Effector memory CD4-positive, alpha-beta T cell (primary cell): ENCODE data around the gene RBM5.

ENCODE experiments used
- DNase-seq, 3 donors: peaks; one replicate each; pipeline ENCODE4 v3.0.0-alpha.2; 2020
- H3K27ac ChIP-seq: 2 replicates; pipeline ENCODE4 v1.7.0; 2013; ENCODE audit warnings: mild to moderate bottlenecking, low read length, moderate library complexity; ENCODE audit not compliant: insufficient read depth, poor library complexity, severe bottlenecking
- H3K27me3 ChIP-seq: replicated peaks from 2 replicates; pipeline ENCODE4 v1.7.0; 2013; ENCODE audit warnings: mild to moderate bottlenecking, low read length; ENCODE audit not compliant: insufficient read depth, control insufficient read depth, poor library complexity, severe bottlenecking
- H3K36me3 ChIP-seq: 2 replicates; pipeline ENCODE4 v1.7.0; 2013; ENCODE audit warnings: mild to moderate bottlenecking, low read length, moderate library complexity; ENCODE audit not compliant: control insufficient read depth, insufficient read depth
- H3K4me1 ChIP-seq: 2 replicates; pipeline ENCODE4 v1.7.0; 2013; ENCODE audit warnings: low read length, mild to moderate bottlenecking; ENCODE audit not compliant: control insufficient read depth, insufficient read depth, poor library complexity, severe bottlenecking
- H3K4me3 ChIP-seq: 2 replicates; pipeline ENCODE4 v1.7.0; 2013; ENCODE audit warnings: low read length, low read depth, mild to moderate bottlenecking; ENCODE audit not compliant: insufficient read depth, poor library complexity, severe bottlenecking
- H3K9me3 ChIP-seq: 2 replicates; pipeline ENCODE4 v1.7.0; 2013; ENCODE audit warnings: mild to moderate bottlenecking, low read length, moderate library complexity; ENCODE audit not compliant: control insufficient read depth

The RBM5 gene

GRCh38 chr3:50158530-50159146 is 69.9 kb downstream of the RBM5 start:
- Histone ChIP-seq H3K27ac (no peak overlapping the region), H3K9me3 (no peaks in the 10 kb centered on the region), H3K4me1 (peaks cover 13% of the 10 kb centered on the region), H3K27me3 (peaks cover 21% of the 10 kb centered on the region), H3K4me3 (no peak overlapping the region), H3K36me3 (no peaks in the 10 kb centered on the region)
- no peak for DNase-seq

DNA sequence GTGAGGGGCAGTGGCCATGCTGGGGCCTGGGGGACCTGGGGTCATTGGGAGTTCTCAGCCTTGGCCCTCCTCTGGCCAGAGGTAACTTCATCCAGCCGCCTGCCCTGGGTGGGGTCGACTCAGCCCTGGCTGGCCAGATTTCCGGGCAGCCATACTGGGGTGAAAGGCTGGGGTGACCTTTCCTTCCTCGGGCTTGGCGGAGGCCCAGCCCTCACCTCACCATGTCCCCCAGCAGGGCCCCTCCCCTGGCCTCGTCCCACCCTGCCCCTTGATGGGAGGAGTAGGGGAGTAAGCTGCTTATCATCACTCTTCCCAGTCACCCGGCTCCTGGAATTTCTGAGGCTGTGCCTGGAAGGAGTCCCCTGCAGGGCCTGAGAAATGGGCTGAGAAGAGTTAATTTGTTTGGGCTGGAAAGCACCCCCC is 71.9 kb downstream of the RBM5 start:
- Histone ChIP-seq H3K4me3 (no peak overlapping the region), H3K27me3 (peaks cover 18% of the 10 kb centered on the region), H3K36me3 (no peaks in the 10 kb centered on the region), H3K4me1 (peaks cover 5% of the 10 kb centered on the region), H3K27ac (no peak overlapping the region), H3K9me3 (no peaks in the 10 kb centered on the region)
- no peak for DNase-seq

- DNase-seq: no peak
- H3K27me3 ChIP-seq: peaks cover 11% of the 10 kb centered on the region
- no peak overlapping the region for H3K4me3 ChIP-seq
- H3K4me1 ChIP-seq: no peaks in the 10 kb centered on the region
- no peak overlapping the region for H3K27ac ChIP-seq
- H3K36me3 ChIP-seq: no peaks in the 10 kb centered on the region
- H3K9me3 ChIP-seq: no peaks in the 10 kb centered on the region
Measured at GRCh38 chr3:50161320-50161719, 72.6 kb downstream of the RBM5 start.

- no peak overlapping the region for H3K27ac ChIP-seq
- H3K4me3 ChIP-seq: no peak overlapping the region
- no peaks in the 10 kb centered on the region for H3K4me1 ChIP-seq
- H3K27me3 ChIP-seq: peaks cover 2% of the 10 kb centered on the region
- no peaks in the 10 kb centered on the region for H3K9me3 ChIP-seq
- H3K36me3 ChIP-seq: no peaks in the 10 kb centered on the region
- no peak for DNase-seq
Measured at GRCh38 chr3:50162034-50162883, 73.5 kb downstream of the RBM5 start.

DNA sequence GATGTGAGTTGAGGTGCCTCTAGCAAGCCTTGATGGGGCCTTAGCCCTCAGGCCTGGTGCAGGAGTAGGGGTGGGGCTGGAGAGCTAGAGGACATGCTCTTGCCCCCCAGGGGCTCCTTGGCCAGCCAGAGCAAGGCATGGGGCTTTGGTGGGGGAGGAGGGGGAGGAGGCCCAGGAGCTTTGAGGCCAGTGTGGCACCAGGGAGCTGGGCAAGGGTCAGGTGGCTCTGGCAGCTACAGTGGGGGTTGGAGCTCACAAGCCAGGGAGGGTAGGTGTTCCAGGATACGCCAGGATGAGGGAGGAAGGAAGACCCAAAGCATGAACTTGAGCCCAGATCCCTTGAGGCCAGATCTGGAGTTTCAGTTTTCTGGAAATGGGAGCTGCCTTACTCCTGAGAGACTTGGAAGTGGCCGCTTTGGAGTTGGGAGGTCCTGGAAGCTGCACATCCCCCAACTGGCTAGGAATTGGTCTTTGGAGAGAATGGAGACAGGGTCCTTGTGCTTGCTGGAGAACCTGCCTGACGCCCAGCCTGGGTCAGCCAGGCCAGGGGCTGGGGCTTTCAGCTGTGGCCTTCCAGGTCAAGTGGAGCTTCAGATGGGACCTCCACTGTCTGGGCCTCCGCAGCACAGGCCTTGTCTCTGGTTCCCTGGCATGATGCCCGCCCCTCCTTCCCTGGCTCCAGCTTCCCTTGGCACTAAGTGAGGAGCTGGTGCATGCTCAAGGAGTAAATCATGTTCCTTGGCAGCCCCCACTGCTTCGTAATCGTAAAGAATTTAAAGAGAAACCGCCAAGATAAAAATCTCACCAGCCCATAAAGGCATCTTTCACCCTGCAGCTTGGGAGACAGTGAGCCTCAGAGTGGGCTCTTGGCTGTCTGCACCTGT is 75.1 kb downstream of the RBM5 start:
- H3K27me3 ChIP-seq: no peaks in the 10 kb centered on the region
- H3K9me3 ChIP-seq: no peaks in the 10 kb centered on the region
- no peak for DNase-seq
- no peaks in the 10 kb centered on the region for H3K36me3 ChIP-seq
- H3K27ac ChIP-seq: no peak overlapping the region
- no peak overlapping the region for H3K4me3 ChIP-seq
- H3K4me1 ChIP-seq: no peaks in the 10 kb centered on the region

- H3K9me3 ChIP-seq: no peaks in the 10 kb centered on the region
- H3K4me1 ChIP-seq: no peaks in the 10 kb centered on the region
- no peak overlapping the region for H3K4me3 ChIP-seq
- H3K27me3 ChIP-seq: no peaks in the 10 kb centered on the region
- no peak for DNase-seq
- H3K27ac ChIP-seq: no peak overlapping the region
- H3K36me3 ChIP-seq: no peaks in the 10 kb centered on the region
Measured at GRCh38 chr3:50164481-50164880, 75.8 kb downstream of the RBM5 start.

DNA sequence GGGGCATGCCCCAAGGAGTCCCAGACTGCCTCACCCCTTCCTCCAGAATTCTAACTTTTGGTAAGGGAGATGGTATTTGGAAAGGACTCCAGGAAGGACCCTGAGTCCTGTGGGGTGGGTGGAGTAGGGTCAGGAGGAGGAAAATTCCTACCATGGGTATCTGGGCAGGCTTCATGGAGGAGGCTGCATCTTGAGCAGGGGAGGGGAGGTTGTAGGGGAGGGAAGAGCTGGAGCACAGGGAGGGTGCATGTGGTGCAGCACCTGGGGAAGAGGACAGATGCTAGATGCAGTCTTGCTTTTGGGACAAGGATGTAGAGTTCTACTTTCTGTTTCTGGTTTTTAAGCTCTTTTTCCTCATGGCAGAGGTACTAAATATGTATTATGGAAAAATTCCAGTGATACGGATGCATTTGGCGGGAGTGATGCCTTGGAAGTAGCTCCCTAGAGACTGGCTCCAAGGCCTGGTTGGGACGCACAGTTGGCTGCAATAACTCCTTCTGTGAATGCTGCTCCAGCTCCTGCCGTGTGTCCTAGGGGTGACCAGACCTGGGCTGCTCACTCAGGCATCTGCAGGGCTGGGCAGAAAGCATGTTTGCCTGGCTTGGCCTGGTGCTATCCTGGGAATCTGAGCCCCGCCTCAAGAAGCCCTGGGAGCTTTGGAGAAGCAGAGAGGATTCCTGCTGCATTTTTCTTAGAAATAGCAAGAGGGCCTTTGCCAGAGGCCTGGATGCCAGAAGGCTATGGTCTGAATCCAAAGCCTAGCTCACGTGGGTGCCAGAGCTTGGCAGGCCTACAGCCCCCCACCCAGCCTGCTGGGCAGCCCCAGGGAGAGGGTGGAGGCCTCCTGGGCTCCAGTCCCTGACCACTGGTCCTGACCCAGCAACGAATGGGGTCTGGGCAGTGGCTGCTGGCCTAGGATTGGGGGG is 76.5 kb downstream of the RBM5 start:
- no peak for DNase-seq
- no peaks in the 10 kb centered on the region for H3K27me3 ChIP-seq
- no peaks in the 10 kb centered on the region for H3K9me3 ChIP-seq
- no peaks in the 10 kb centered on the region for H3K4me1 ChIP-seq
- no peak overlapping the region for H3K27ac ChIP-seq
- no peak overlapping the region for H3K4me3 ChIP-seq
- H3K36me3 ChIP-seq: no peaks in the 10 kb centered on the region

DNA sequence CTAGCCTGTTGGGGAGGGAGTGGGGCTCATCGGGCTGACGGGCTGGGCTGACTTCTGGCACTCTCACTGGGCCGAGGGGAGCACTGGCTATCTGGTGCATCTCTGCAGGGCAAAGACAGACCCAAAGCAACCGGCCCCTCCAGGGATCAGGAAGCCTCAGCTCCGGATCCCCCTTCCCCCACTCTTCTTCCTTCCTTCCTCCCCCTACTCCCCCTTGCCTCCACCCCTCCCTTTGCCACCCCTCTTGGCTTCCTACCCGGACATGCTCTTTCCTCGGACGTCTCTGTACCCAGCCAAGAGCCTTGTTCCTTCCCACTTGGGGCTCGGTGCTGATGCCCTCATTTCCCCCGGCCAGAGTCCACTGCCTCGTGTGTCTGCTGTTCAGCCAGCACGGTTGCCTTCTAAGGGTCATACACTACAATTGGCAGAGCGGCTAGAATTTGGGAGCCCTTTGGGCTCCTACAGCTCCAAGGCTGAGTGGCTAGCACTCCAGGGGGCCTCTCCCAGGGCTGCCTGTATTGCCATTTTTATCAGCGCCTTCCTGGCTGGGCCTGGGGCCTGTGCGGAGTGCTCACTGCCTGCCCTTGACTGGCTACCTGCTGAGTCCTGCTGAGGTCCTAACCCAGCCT is 77.3 kb downstream of the RBM5 start:
- no peak overlapping the region for H3K4me3 ChIP-seq
- H3K36me3 ChIP-seq: no peaks in the 10 kb centered on the region
- no peak overlapping the region for H3K27ac ChIP-seq
- DNase-seq: no peak
- H3K4me1 ChIP-seq: no peaks in the 10 kb centered on the region
- no peaks in the 10 kb centered on the region for H3K27me3 ChIP-seq
- H3K9me3 ChIP-seq: no peaks in the 10 kb centered on the region

GRCh38 chr3:50166620-50167019 is 77.9 kb downstream of the RBM5 start:
- H3K27ac ChIP-seq: no peak overlapping the region

More at GRCh38 chr3:50166620-50167019, 77.9 kb downstream of the RBM5 start:
- no peak for DNase-seq
- Histone ChIP-seq H3K27me3 (no peaks in the 10 kb centered on the region), H3K4me1 (no peaks in the 10 kb centered on the region), H3K4me3 (no peak overlapping the region), H3K9me3 (no peaks in the 10 kb centered on the region), H3K36me3 (no peaks in the 10 kb centered on the region)
